HG02571 (cell line): ENCODE measurements around the gene TMEM139.

ENCODE experiments used
- ATAC-seq: cut with Tn5 transposase; IDR thresholded peaks from one replicate; pipeline ENCODE4 v1.9.1; 2021; ENCODE audit warnings: mild to moderate bottlenecking, moderate library complexity; ENCODE audit not compliant: unreplicated experiment

Gene TMEM139

DNA sequence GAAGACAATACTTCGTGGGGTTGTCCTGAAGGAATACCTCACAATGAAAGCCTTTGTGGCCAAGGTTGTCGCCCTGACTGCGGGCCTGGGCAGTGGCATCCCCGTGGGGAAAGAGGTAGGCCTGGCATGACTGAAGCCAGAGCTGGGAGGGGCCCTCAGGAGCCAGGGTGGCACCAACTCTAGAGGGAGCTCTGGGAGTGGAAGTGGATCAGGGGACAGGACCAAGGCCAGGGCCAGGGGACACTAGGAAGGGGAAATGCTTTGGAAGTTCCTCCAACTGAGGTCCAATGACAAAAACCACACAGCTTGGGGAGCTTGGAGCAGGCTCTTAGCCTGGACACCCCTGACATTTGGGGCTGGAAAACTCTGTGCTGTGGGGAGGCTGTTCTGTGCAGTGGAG, 37.0 kb downstream of the TMEM139 start:
- ATAC-seq: no peak

DNA sequence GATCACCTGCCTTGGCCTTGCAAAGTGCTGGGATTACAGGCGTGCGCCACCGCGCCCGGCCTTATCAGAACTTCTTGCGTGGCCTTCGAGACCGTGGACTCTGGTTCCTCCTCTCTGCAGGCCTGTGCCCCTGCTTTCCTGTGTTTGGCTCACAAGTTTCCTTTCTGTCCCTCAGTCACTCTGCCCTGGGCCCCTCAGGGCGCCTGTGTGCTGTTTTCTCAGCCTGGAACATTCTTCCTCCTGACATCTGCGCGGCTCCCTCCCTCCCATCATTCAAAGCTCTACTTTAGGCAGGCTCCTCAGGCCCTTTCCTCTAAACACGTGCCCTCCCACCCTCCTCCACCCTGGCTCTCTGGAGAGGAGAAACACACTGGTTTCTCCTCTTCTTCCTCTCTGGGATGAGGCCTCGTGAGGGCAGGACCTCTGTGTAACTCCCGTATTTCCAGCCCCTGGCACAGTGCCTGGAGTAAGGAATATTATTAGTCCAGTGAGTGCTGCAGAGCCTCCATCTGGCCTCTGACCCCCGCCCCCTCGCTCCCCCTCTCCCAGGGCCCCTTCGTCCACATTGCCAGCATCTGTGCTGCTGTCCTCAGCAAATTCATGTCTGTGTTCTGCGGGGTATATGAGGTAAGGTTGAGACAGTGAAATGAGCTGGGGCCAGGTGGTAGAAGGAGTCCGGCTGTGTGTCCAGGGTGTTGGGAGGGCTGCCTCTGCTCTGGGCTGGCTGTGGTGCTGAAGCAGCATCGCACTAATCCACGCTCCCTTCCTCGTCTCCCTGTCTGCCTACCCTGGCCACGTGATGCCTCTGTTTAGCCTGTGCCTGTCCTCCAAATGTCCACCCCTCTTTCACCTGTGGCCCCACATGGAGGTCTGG, 38.2 kb downstream of the TMEM139 start:
- no peak for ATAC-seq

DNA sequence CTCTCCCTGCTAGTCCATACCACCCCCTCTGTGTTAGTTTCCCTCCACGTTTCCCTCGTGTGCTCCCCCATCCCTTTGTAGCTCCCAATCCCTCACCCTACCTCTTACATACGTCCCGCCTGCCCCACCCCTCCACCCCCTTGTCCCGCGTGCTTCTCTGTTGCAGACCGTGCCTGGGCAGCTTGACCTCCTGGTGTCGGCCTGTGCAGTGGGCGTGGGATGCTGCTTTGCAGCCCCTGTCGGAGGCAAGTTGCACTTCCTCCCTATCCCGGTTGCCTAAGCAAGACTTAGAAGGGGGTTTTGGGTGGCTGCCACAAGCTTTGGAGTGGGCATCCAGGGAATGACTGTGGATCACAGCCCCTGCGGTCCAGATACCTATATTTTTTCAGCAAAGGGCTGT, 38.9 kb downstream of the TMEM139 start:
- no peak for ATAC-seq

DNA sequence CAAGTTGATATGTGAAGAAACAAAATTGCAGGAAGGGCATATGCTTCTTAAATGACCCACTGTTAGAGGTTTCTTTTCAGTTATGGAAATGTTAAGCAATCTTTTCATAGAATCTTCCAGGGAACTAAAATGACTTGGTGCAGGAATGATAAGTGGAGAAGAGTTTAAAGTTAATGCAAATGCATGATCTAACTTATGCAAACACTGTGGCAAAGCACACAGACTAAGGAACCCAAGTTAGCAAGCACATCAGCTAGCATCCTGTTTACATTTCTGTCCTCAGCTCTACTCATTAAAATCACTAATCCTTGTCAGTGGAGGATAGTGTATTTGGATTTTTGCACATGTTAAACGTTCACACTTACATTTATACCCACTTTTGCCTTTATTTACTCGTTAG, 40.5 kb downstream of the TMEM139 start:
- no peak for ATAC-seq

DNA sequence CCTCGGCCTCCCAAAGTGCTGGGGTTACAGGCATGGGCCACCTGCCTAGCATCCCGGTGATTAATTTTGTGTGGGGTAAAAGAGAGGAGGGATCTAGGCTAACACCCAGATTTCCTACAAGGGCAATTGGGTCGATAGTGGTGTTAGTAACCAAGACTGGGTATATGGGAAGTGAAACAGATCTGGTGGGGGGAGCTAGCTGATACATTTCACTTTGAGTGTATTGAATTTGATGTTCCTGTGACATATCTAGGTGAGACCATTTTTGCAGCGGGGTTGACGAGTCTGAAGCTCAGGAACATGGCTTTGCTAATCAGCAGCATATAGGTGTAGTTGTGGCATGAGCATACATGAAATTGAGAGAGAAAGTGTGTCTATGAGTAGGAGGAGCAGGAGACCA, 43.1 kb downstream of the TMEM139 start:
- ATAC-seq: peak; percentile 65

DNA sequence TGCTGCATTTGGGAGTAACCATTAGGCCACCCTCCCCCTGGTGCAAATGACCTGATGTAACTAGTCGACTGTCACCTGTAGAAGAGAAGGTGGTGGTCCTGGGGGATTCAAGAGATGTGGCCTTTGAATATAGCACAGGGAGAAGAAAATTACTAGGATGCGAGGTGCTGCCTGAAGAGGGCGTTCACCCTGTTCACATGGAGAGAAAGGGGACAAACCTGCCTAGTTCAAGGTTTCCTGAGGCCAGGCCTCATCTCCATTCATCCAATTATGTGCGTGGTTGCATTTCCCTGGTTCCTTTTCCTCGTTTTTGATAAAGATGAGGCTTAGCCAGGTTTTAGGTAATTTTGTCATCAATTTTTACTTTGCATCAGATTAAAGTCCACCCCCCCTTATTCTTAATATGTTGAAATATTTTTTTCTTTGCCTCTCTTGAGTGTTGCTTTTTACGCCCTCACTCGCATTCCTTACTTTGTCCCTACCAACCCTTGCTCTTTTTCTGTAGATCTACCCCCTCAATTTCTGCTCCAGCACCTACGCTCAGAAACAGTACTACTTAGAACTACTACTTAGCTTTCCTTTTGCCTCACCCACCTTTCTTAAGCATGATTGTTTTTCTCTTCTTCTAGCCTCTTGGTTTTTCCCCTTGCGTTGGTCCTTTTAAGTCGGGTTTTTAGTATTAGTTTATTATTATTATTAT, 44.9 kb downstream of the TMEM139 start:
- no peak for ATAC-seq

DNA sequence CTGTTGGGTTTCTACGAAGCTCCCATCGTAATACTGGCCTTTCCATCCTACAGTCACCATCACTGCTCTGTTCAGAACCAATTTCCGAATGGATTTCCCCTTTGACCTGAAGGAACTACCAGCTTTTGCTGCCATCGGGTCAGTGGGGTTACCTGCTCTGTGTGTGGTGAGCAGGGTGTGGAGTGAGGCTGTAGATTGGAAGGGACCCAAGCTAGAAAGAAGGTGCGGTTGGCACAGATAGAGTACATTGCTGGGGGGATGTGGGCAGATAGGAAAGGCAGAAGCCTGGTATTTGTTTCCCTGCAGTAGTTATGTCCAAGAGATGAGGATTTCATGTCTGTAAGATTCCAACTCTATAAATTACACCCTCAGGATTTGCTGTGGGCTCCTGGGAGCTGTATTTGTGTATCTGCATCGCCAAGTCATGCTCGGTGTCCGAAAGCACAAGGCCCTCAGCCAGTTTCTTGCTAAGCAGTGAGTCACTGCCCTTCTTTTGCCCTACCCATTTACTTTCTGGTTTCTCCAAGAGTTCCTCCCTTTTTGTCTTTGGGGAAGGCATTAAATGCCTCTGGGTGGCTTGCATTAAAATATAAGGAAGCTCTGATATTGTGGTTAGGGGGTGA, 46.5 kb downstream of the TMEM139 start:
- no peak for ATAC-seq

DNA sequence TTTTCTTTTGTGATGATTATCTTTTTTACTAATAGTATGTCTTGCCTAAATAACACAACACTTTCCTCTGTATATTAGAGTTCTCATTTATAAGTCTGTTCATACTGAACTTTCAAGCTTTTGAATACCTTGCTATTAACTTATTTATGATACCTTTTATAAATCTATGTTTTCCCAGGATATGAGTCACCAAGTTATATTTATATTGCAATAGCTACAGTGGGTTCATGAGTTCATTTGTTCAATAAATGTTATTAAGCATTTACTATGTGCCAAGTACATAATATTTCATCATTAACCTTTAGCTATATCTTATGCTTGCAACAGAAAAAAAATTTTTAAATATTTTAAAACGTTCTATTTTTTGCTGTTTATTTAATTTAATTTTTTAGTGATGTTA, 49.5 kb downstream of the TMEM139 start:
- ATAC-seq: no peak

DNA sequence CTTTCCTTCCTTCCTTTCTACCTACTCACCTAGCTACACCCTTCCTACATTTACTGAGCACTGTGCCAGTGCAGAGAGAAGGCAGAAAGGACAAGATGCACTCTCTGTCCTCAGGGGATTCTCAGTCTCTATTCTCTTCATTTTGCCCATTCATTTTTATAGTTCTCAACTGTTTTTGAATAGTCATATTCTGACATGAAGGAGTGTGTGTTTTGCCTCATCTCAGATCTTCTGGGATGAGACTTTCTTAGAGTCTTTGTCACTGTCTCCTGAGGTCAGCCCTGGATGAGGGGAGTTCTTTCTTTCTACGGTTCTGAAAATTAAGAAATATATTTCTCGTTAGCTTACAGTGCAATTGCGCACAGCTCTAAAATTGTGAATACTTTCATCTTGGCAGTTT, 52.5 kb downstream of the TMEM139 start:
- no peak for ATAC-seq
